ENCODE data around the gene KCNQ5.
A peak's percentile ranks its signal among the peaks of the same experiment; 100 is the strongest.

The KCNQ5 gene

GRCh38 chr6:72616406-72617015 lies 5.4 kb upstream of the KCNQ5 start:
- TF ChIP-seq, protein P1, sequence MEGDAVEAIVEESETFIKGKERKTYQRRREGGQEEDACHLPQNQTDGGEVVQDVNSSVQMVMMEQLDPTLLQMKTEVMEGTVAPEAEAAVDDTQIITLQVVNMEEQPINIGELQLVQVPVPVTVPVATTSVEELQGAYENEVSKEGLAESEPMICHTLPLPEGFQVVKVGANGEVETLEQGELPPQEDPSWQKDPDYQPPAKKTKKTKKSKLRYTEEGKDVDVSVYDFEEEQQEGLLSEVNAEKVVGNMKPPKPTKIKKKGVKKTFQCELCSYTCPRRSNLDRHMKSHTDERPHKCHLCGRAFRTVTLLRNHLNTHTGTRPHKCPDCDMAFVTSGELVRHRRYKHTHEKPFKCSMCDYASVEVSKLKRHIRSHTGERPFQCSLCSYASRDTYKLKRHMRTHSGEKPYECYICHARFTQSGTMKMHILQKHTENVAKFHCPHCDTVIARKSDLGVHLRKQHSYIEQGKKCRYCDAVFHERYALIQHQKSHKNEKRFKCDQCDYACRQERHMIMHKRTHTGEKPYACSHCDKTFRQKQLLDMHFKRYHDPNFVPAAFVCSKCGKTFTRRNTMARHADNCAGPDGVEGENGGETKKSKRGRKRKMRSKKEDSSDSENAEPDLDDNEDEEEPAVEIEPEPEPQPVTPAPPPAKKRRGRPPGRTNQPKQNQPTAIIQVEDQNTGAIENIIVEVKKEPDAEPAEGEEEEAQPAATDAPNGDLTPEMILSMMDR (conservative IDR thresholded peaks at IDR 0.05; ENCODE audit: low read length) = peak; percentile 70
- H3K4me3 ChIP-seq (ENCODE audit: low read length) = no peak overlapping the region
- peak; percentile 59 for DNase-seq (ENCODE audit: low read depth)

- DNase-seq (ENCODE audit: low read depth) = no peak
- no peak overlapping the region for H3K4me3 ChIP-seq (ENCODE audit: low read length)
- TF ChIP-seq, protein P1 (conservative IDR thresholded peaks at IDR 0.05; ENCODE audit: low read length) = no peak
Measured at GRCh38 chr6:72617721-72618120, 4.1 kb upstream of the KCNQ5 start.

DNA sequence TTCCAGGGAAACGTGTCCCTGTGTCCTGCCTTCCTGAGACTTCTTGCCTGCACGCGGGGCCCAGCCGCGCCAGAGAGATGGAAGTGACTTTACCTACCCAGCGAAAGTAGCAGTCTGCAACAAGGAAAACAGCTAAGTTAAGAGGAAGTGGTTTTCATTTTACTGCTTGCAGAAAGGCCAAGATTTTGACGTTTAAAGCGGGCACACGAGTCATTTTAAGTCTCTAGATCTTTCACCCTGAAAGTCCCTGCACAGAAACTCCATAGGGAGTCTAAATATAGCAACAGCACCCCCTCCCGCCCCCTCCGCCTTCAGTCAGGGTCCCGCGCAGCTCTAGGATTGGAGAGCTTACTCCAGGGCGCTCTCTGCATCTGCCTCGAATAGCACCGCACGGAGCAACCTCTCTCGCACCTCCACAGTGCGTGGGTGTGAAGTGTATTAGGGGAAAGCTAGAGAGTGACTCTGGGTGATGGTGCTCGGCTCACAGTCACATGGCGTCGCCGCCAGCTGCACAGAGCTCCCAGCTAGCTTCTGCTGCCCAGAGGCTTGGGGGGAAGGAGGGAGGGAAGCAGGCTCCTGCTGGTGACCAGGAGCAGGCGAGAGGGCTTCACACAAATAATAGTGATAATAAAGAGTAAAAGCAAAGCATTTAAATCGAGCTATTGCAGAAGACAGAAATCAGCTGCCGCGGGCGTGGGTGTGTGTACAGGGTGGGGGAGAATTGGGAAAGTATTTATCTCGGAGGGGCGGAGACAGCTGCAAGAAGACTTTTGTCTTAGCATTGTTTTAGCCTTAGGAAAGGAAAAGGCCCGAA lies 1.8 kb upstream of the KCNQ5 start:
- H3K4me3 ChIP-seq (ENCODE audit: low read length) = peak overlapping the region; percentile 72
- TF ChIP-seq, protein P1 (conservative IDR thresholded peaks at IDR 0.05; ENCODE audit: low read length) = no peak
- DNase-seq (ENCODE audit: low read depth) = peak; percentile 42

DNA sequence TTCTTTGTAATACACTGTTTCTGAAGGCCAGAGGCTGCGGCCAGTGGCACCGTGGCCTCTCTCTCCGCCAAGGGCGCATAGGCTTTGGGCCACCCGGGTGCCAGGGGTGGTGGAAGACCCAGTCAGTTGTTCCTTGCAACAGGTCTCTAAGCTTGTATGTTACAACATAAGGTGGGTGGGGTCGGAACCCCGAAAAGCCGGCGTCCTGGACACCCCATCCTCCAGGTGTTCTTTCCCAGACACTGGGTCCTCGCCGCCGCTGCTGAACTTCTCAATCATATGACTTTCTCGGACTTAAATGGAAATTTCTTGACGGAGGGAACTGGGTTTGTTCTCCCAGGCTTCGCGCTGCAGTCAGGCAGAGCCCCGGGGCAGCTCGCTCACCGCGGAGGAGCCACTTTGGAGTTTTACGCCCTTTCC lies 983 bp upstream of the KCNQ5 start:
- TF ChIP-seq, protein P1 (conservative IDR thresholded peaks at IDR 0.05; ENCODE audit: low read length) = no peak
- peak overlapping the region; percentile 72 for H3K4me3 ChIP-seq (ENCODE audit: low read length)
- no peak for DNase-seq (ENCODE audit: low read depth)

GRCh38 chr6:72622094-72622940 lies 453 bp downstream of the KCNQ5 start:
- TF ChIP-seq, protein P1 (conservative IDR thresholded peaks at IDR 0.05; ENCODE audit: low read length) = peak; percentile 10; the same call in 1 of the 2 replicates
- peak overlapping the region; percentile 72 for H3K4me3 ChIP-seq (ENCODE audit: low read length)
- peak; percentile 48 for DNase-seq (ENCODE audit: low read depth)

DNA sequence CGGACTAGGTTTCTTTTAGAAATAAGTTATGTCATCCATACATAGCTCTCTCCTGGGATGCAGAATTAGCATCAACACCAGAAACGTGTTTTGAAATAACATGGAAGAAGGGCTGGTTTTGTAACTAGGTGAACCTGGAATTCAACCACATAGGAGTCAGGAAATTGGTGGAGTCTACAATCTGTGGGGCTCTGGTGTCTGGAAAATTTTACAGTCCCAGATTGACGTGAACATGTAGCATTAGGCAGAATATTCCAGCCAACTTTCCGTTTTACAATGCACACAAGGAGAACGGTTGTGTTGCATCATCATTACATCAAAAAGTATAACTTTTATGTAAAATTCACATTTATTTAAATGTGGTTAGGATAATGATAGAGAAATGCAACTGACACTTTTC lies 1.9 kb downstream of the KCNQ5 start:
- TF ChIP-seq, protein P1 (conservative IDR thresholded peaks at IDR 0.05; ENCODE audit: low read length) = no peak
- DNase-seq (ENCODE audit: low read depth) = no peak
- peak overlapping the region; percentile 72 for H3K4me3 ChIP-seq (ENCODE audit: low read length)
